NCI-H1105 (cell line): ENCODE data around the gene AFAP1L1.

Source experiments
- DNase-seq: peaks from one replicate; lab custom pipeline; 2025; lab: John Stamatoyannopoulos, UW

Gene AFAP1L1

DNA sequence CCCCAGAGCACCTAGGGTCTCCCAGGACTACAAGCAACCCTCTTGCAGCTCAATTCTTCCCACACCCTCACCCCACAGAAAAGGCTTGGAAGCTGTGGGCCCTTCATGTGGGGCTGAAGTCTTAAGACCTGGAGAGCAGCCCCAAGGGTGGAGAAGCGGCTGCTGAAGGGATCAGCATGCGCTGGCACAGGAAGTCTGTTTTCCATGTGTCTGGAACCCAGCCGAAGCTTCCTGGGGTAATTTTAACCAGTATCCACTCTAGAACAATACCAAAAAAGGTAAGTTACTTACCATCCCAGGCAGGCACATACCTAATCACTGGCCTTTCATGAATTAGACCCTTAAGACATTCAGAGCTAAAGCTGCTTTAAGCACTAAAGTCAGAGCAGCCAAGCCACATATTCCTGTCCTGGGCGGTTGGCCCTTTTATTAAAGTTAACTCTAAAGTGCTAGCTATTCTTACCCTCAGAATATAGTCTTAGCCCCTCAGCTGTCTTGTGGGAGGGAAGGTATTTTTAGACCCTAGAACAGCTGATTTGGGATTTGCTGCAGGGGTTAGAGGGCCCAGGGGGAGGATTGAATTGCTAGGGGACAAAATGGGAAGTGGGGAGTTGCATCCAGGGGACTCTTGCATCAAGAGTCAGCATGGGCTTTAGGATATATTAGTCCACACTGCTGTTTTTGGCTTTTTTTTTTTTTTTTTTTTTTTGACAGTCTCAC lies 100.6 kb downstream of the AFAP1L1 start:
- no peak for DNase-seq

DNA sequence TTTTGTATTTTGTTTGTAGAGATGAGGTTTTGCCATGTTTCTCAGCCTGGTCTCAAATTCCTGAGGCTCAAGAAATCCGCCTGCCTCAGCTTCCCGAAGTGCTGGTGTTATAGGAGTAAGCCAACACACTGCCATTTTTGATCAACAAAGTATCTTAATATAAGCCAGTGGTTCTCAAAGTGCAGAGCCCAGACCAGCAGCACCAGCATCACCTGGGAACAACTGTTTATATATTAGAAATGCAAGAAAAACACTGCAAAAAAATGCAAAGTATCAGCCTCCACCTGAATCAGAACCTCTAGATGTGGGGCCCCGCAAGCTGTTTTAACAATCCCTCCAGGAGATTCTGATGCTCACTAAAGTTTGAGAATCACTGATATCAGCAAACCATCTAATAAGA lies 101.3 kb downstream of the AFAP1L1 start:
- DNase-seq, result no peak

DNA sequence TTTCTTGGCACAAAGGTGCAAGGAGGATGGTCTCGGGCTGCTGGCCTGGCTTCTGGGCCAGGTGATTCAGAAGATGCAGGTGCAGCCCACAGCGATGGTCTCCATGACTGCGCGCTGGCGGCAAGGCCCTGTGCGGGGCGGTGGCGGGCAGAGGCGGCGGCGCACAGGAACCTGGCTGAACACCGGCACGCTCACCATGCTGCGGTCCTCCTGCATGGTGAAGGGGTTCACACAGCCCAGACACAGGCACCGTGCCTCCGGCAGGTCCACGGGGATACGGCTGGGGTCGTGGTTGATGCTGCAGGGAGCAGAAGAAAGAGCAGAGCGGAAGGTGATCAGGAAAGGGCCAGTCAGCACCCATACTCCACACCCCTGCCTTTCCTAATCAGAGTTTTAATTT lies 102.6 kb downstream of the AFAP1L1 start:
- no peak for DNase-seq

DNA sequence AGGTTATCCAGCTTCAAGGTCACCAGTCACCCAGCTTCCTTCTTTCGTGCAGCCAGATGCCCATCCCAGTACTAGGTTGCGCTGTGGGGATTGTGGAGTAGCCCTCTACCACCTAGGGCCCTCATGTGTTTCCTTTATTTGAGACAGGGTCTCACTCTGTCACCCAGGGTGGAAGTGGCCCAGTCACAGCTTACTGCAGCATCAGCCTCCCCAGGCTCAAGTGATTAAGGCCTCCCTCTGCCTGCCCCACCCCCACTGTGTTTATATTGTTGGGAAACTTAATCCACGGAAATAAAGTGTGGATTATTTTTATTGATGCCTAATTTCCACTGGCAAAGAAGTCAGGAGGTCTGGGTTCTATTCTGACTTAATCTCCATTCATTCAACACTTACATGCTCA lies 103.1 kb downstream of the AFAP1L1 start:
- DNase-seq, result no peak

DNA sequence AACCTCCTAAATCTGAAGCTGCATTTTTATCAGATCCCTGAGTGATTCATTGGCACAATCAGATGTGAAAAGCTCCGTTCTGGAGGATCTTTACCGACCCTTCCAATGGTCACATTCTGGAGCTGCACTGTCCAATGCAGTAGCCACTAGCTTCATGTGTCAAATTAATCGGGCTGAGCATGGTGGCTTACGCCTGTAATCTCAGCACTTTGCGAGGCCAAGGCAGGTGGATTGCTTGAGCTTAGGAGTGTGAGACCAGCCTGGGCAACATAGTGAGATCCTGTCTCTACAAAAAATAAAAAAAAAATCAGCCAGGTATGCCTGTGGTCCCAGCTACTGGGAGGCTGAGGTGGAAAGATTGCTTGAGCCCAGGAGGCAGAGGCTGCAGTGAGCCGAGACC lies 103.8 kb downstream of the AFAP1L1 start:
- no peak for DNase-seq

DNA sequence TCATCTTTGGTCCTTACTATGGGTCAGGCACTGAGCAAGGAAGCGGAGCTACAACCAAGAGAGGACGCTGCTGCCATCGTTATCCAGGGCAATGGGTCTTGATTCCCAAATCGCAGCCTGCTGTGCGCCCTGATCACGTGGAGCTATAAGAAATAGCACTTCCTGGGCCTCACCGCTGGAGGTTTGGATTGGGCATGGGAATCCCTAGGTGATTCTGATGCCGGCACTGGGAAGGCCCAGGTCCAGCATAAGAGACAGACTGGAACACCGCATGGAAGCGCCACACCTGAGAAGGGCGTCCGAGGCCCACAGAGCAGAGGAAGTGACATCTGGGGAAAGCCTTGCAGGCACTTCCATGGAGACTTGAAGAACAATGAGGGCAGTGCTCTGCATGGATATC lies 104.4 kb downstream of the AFAP1L1 start:
- no peak for DNase-seq

DNA sequence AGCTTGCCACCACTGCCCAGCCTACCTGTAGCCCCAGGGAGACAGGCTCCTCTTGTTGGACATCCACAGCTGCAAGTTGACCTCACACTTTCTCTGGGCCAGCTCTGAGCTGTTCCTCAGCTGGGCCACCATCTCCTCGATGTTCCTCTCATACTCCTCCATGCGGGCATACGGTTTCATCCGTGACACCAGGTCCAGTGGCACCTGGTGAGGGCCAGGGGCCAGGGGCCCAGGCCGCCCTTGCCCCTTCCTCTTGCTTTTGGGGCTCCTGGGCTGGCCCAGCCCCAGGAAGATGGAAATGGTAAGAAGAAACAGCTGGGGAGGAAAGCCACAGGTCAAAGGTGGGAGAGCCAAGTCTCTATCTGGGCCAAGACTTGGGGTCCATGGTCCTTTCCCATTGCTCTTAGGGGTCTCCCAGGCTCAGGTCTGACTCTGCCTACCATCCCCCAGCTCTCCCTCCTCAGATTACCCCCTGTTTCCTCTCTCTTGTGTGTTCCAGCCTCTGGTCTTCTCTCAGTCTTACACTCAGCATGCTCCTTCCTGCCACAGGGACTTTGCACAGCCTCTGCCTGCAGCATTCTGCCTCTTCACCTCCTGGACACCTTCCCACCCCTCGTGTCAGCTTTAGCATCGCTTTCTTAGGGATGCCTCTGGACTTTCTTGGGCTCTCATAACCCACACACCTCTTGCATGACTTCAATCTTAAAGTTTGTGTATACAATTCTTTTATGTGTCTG lies 105.2 kb downstream of the AFAP1L1 start:
- no peak for DNase-seq

DNA sequence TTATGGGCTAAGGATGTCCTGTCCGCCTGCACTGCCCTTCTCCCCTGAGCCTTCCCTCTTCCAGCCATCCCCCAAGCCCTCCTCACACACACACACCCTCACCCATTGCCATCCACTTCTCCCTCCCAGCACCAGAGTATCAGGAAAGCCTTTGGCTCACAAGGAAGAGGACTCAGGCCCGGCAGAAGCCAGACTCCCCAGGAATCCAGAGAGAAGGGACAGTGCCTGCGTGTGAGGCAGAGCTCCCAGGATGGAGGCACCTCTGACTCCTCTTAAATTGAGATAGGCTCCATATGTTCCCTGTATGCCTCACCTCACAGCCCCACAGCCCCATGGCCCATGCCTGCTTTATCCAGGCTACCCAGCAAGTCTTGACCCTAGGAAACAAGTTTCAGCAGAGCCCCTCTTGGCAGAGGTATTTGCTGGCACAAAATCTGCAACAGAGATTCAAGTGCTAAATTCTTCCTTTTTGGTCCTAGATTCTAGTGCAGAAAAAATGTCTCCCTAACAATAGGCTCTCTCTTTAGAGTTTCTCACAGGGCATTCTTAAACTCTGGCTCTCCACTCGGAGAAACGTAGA lies 106.7 kb downstream of the AFAP1L1 start:
- no peak for DNase-seq

DNA sequence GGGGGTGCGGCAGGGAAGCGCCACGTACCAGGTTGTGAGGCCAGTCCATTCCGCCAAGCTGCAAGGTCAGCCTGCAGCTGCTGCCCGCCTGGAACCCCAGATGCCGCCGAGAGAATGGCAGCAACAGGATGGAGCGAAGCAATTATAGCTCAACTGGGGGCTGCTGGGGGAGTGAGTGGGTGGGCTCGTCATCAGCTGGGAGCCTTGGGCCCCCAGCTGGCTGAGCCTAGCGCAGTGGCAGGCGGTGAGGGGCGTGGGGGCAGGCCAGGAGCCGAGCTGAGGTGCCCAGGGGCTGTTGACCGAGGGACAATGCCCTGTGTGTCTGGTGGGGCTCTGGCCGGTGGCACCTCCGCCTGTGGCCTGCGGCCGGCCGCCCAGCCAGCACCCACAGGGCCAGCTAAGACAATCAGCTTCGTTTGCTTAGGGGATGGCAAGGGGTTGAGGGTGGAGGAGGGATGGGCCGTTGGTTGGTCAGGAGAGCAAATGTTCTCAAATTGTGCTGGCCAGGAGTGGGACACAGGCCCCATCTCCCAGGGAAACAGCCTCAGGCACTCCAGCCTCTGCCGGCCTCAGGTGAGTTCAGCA lies 107.6 kb downstream of the AFAP1L1 start, which contains the start of gene IL17B:
IL17B (minus strand) TSS at position 116 of the 585 bp plus-strand sequence; CDS start at position 49, 67 bp downstream.
- no peak for DNase-seq

DNA sequence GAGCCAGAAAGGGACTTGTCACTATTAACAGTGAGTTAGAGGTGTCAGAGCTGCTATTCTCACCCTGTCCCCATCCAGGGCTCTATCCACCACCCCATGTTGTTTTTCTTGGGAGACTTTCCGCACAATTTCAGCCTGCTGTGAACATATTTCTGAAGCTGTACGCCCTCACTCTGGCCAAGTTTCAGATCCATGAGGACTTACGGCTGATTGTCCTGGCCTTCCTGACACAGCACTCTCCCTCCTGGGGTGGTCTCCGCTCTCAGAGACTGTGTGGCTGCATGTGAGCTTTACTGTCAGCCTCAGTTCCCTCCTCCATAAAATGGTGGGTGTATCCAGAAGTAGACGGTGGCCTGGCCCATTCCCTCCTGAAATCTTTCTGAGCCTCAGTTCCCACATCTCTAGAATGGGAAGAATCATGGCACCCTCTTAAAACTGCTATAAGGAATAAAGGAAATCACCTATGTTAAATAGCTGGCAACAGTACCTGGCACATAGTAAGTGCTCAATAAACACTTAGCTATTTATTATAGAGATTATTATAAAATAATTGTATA lies 108.2 kb downstream of the AFAP1L1 start:
- no peak for DNase-seq

DNA sequence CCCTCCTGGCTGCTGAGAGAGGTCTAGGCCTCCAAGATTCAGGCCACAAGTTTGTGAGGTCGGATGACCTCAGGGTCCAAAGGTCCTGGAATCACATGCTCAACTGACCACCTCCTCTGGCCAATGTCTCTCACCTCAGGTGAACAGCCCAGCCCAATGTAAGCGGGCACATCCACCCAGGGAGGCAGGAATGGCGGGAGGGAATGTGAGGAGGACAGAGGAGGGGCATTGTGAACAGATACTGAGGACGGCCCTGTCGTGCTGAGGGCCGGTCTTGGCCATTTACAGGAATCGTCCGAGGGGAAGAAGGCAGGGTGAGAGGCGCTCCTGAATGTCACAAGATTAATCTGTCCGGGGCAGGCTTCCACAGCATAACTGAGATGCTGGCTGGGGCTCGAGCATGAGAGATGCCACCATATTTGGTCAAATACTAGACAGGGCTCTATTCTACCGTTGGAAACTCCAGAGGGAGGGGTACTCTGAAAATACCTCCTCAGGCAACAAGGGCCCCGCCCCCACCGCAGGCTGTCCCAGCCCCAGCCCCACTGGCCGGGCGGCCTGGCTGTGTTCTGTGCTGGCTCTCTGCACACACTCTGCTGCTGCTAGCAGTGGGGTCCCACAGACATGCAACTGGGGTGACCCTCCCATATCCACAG lies 108.9 kb downstream of the AFAP1L1 start:
- DNase-seq, result no peak

DNA sequence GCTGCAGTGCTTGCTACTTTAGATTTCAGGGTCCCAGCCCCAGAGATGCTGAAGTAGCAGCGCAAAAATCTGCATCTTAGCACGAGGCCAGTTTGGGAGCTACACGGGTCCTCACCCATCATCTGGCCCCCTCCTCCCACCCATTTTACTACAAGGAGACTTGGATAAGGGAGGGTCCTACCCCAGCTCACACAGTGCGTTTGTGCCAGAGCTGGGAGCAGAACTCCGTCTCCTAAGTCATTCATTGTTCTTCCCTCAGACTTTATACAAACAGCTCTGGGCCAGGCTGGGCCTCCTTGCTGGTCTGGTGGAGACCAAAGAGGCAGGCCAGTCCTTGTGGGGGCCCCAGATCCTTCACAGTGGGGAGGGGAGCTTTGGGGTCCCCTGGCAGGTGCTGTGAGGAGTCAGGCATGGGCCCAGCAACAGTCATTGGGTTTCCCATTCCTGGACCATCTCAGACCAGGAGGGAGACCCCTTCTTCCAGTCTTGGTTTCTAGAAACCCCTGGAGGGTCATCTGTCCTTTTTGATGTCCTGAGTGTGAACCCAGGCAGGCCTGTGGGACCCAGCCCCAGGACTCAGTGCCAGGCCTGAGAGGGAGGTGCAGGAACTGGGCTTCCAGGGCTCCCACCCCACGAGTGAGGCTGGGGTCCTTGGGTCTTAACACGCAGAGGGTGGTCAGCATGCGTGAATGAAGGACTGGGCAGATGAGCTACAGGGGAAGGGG lies 109.8 kb downstream of the AFAP1L1 start:
- DNase-seq, result no peak

DNA sequence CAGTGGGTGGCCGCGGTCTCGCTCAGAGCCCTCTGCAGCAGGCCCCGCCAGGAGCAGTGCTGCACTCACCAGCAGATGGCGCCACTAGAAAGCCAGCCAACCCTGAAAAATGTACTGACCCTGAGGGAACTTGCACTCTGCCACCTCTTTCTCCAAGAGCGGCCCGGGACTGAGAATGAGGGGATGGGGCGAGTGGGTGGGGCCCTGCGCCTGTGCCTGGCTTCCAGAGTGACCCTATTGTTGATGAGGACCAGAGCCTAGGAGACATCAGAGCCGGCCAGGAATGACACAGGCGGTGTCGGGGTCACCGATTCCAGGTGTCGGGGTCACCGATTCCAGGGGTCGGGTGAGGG lies 110.3 kb downstream of the AFAP1L1 start:
- no peak for DNase-seq

DNA sequence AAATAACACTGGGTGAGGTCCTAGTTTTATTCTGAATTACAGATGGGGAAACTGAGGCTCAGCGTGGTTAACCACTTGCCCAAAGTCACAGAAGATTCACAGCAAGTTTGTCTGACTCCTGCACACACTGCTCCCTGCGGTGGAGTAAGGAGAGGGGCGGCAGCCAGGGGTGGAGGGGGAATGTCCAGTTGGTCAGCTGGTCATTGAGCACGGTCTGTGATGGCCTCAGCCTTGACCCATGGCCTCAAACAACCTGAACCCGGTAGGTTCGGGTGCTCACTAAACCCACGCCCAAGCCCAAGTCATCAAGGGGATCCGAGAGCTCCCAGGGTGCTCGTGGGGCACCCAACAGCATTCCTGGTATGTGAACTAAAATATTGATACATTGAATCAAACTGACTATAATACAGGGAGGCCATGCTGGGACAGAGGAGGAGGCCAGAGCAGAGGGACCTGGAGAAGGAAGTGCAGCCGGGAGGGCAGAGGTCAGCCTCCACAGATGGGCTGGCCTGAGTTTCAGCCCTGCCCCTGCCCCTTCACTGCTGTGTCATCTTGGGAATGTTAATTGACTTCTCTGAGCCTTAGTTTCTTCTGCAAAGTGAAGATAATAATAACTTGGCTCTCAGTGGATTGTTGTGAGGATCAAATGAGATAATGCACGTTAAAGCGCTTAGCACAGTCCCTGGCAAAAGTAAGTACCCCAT lies 111.0 kb downstream of the AFAP1L1 start:
- DNase-seq, result no peak

DNA sequence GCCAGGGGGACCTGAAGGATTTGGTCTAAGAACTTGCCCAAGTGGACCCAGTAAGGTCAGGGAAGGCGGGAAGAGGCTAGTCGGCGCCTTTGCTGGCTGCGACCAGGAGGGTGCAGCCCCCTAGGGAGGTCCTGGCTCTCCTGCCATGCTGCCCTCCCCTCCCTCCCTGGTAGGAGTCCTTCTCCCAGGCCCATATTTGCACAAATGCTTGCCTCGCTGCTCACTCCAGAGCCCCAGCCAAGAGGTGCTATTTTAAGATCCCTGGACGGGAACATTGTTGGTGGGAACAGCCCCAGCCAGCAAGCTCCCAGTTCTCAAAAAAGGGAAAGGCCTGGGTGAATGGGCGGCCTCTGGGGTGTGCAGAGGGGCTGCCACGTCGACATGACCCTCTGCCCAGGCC lies 111.7 kb downstream of the AFAP1L1 start:
- no peak for DNase-seq

DNA sequence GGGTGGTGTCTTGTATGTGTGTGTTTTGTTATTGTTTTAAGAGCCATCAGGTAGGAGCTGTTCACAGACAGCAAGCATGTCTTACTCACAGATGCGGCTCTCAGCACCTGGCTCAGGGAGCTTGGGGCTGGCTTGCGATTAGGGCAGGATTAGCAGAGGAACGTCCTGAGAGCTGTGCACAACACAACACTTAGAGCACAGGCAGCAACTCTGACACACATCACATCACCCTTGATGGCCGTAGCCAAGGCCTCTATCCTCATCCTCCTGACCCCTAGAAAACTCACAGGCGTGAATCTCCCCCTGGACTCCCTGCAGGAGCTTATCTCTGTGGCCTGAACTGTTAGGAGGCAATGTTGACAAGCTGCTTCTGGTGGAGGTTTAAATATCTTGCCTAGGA lies 114.5 kb downstream of the AFAP1L1 start:
- DNase-seq, result no peak

DNA sequence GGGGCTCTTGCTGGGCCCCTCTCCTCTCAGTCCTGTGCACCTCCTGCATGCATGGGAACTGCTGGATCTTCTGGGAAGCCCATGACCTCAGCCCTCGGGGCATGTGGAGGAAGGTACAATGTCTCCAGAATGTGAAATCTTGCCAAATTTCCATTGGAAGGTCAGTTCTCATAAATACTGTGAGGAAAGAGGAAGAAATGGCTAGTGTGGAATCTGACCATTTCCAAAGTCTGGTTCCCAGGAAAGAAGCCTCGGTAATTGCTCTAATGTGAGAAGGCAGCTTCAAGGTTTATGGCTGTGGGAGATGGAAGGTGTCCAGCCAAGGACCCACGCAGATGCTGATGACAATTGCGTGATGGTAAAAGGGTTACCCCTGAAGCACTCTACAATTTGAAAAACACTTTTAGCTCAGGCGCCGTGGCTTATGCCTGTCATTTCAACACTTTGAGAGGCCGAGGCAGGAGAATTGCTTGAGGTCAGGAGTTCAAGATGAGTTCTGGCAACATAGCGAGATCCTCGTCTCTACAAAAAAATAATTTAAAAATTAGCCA lies 115.5 kb downstream of the AFAP1L1 start:
- no peak for DNase-seq

DNA sequence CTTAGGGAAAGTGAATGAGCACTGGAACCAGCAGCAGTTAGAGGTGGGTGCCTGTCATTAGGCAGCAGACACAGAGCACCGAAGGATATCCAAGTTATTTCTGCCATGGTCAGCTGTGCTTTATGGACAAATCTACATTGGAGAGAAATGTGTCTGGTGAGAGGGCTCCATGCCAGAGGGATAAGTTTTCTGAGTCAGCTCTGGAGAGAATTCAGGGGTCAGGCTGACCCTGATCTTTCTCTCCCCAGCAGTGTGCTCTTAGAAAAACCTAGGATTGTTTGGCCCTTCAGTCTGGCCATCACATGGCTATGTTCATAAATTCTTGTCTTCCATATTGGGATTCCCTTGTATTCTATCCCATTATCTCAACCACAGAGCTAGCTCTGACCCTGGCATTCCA lies 116.3 kb downstream of the AFAP1L1 start:
- DNase-seq, result no peak

DNA sequence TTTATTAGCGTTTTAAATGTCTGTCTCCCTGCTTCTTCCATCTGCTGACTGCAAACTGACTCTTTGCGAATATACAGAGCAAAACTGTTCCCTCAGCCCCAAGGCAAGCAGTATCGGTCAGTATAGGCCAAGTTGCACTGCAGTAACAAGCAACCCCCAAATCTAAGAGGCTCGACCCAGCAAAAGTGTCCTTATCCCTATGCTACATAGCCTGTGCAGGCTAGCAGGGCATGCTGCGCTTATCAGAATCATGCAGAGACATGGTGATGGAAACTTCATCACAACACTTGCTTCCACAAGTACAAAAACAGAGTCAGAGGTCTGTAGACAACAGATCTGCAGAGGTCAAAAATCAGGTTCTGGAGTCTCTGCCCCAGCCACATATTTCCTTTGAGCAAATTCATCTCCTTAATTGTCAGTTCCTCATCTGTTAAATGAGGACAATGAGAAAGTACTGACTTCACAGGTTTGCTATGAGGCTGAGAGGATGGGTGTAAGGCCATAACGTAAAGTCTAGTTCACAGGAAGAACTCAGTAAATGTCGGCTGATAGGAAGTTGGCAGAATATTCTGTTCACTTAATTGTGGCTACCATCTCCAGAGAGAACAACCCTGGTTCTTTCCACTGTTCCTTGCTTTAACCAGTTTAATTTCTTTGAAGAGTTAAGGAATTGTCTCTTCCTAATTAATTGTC lies 117.0 kb downstream of the AFAP1L1 start:
- DNase-seq, result no peak
